Neuronal stem cell (in vitro differentiated cells): Measurements from ENCODE around the gene FTSJ1.

Experiments
- DNase-seq: peaks from one replicate; pipeline ENCODE4 v3.0.0-alpha.2; 2013; ENCODE audit warnings: low spot score
- H2AFZ ChIP-seq: one replicate; pipeline ENCODE4 v1.6.1; 2013; ENCODE audit warnings: mild to moderate bottlenecking, low read length, inconsistent platforms
- H2AK5ac ChIP-seq: 2 replicates; pipeline ENCODE4 v1.6.1; 2013; ENCODE audit warnings: low read depth, mild to moderate bottlenecking, inconsistent platforms, low read length, moderate library complexity, mixed read lengths
- H2BK120ac ChIP-seq: 2 replicates; pipeline ENCODE4 v1.6.1; 2013; ENCODE audit warnings: low read depth, mild to moderate bottlenecking, inconsistent platforms, low read length, moderate library complexity, mixed read lengths
- H2BK12ac ChIP-seq: one replicate; pipeline ENCODE4 v1.6.1; 2013; ENCODE audit warnings: low read length, inconsistent platforms
- H2BK15ac ChIP-seq: 2 replicates; pipeline ENCODE4 v1.6.1; 2013; ENCODE audit warnings: mild to moderate bottlenecking, low read length, inconsistent platforms, mixed read lengths
- H2BK5ac ChIP-seq: one replicate; pipeline ENCODE4 v1.6.1; 2013; ENCODE audit warnings: inconsistent platforms, mild to moderate bottlenecking, low read length, moderate library complexity
- H3K14ac ChIP-seq: one replicate; pipeline ENCODE4 v1.6.1; 2013; ENCODE audit warnings: low read length, inconsistent platforms
- H3K18ac ChIP-seq: 2 replicates; pipeline ENCODE4 v1.6.1; 2013; ENCODE audit warnings: low read length, inconsistent platforms
- H3K23ac ChIP-seq: 2 replicates; pipeline ENCODE4 v1.6.1; 2013; ENCODE audit warnings: low read depth, mild to moderate bottlenecking, mixed read lengths, low read length, inconsistent platforms; ENCODE audit not compliant: poor library complexity
- H3K27ac ChIP-seq: replicated peaks from 3 replicates; pipeline ENCODE4 v1.5.1; 2013; ENCODE audit warnings: low read length, inconsistent platforms
- H3K27me3 ChIP-seq, 3 experiments: 2 replicates each; pipeline ENCODE4 v1.6.1; 2013; ENCODE audit warnings: low read length in 3 of 3, mild to moderate bottlenecking in 2 of 3, inconsistent platforms in 1 of 3, low read depth in 1 of 3, mixed read lengths in 1 of 3, moderate library complexity in 1 of 3; ENCODE audit not compliant: control insufficient read depth in 3 of 3, insufficient read depth in 3 of 3
- H3K36me3 ChIP-seq, 2 donors: replicated peaks in 1 of 2; 2 replicates each; pipeline ENCODE4 v1.6.1; 2013; ENCODE audit warnings: low read length in 2 of 2; ENCODE audit not compliant: control insufficient read depth in 2 of 2, insufficient read depth in 2 of 2
- H3K4ac ChIP-seq: 2 replicates; pipeline ENCODE4 v1.6.1; 2013; ENCODE audit warnings: inconsistent platforms, mild to moderate bottlenecking, low read length, moderate library complexity
- H3K4me1 ChIP-seq, 2 donors: 1 replicate in 1 of 2; 2 replicates in 1 of 2; pipeline ENCODE4 v1.6.1; 2013; ENCODE audit warnings: low read length in 2 of 2, low read depth in 1 of 2; ENCODE audit not compliant: control insufficient read depth in 2 of 2, insufficient read depth in 1 of 2
- H3K4me2 ChIP-seq: one replicate; pipeline ENCODE4 v1.6.1; 2013; ENCODE audit warnings: mild to moderate bottlenecking, low read length, inconsistent platforms; ENCODE audit not compliant: insufficient read depth, poor library complexity, severe bottlenecking
- H3K4me3 ChIP-seq, 2 donors: 2 replicates each; pipeline ENCODE4 v1.5.1; 2013; ENCODE audit warnings: low read length in 2 of 2, mild to moderate bottlenecking in 2 of 2, inconsistent platforms in 1 of 2, moderate library complexity in 1 of 2
- H3K79me1 ChIP-seq: one replicate; pipeline ENCODE4 v1.6.1; 2013; ENCODE audit warnings: low read depth, mild to moderate bottlenecking, inconsistent platforms, low read length, moderate library complexity
- H3K9ac ChIP-seq: one replicate; pipeline ENCODE4 v1.6.1; 2013; ENCODE audit warnings: mild to moderate bottlenecking, low read depth, low read length, inconsistent platforms; ENCODE audit not compliant: poor library complexity
- H3K9me3 ChIP-seq, 2 donors: replicated peaks in 1 of 2; 2 replicates each; pipeline versions ENCODE3 to v1.6.1; 2013; ENCODE audit warnings: low read length in 2 of 2, mild to moderate bottlenecking in 2 of 2, inconsistent platforms in 1 of 2, low read depth in 1 of 2, mixed read lengths in 1 of 2, moderate library complexity in 1 of 2; ENCODE audit not compliant: control insufficient read depth in 2 of 2, insufficient read depth in 1 of 2
- H4K8ac ChIP-seq: one replicate; pipeline ENCODE4 v1.6.1; 2013; ENCODE audit warnings: low read depth, mild to moderate bottlenecking, inconsistent platforms, low read length, moderate library complexity
- H4K91ac ChIP-seq: one replicate; pipeline ENCODE4 v1.6.1; 2013; ENCODE audit warnings: low read length, low read depth, mild to moderate bottlenecking, inconsistent platforms; ENCODE audit not compliant: poor library complexity
- WGBS, 2 donors: extraction: QIAGEN DNeasy Blood & Tissue Kit; methylation state at CpG; one replicate each; pipeline ENCODE4 v1.1.7; 2013; ENCODE audit warnings: missing lambda C conversion rate in 2 of 2, mixed read lengths in 1 of 2; ENCODE audit not compliant: insufficient read length in 2 of 2, insufficient replicate concordance in 1 of 2; ENCODE audit errors: extremely low coverage in 2 of 2; 5-methylcytosine and 5-hydroxymethylcytosine counted together

The FTSJ1 gene

DNA sequence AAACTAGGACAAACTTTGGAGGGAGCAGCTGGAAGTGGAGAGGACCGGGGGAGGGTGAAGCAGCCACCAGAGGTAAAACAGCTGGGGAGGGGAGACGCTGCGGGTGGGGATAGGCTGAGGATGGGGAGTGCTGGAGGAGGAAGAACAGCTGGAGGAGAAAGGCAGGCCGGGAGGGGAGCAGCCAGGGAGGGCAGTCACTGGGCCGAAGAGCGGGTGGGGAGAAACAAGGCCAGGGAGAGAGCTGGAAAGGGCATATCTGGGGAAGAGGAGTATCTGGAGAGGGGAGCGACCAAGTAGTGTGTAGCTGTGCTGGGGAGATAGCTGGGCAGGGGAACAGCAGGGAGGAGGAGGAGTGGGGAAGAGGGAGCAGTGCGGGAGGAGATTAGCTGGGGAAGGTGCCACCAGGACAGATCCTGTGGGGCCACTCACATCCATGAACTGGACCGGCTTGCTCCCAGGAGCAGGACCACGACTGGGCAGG is 8.7 kb upstream of the FTSJ1 start:
- Histone ChIP-seq H2BK5ac (no peak overlapping the region), H3K4ac (no peak overlapping the region), H2BK12ac (no peak overlapping the region), H4K8ac (no peak overlapping the region), H3K4me2 (no peak overlapping the region), H3K9me3 (no peaks in the 10 kb centered on the region), H2BK15ac (no peak overlapping the region), H3K9ac (no peak overlapping the region), H3K36me3 (no peaks in the 10 kb centered on the region), H2AFZ (peak overlapping the region; percentile 63), H2BK120ac (no peak overlapping the region), H3K4me1 (peaks cover 2 to 8% of the 10 kb centered on the region in 2 donors), H3K27ac (no peak overlapping the region), H4K91ac (no peak overlapping the region), H2AK5ac (peak overlapping the region; percentile 75), H3K14ac (no peak overlapping the region), H3K23ac (no peak overlapping the region), H3K4me3 (no peak overlapping the region), H3K27me3 (no peaks in the 10 kb centered on the region), H3K79me1 (no peaks in the 10 kb centered on the region), H3K18ac (peak overlapping the region; percentile 48)
- no peak for DNase-seq
- WGBS, 2 donors: no CpG with 5 or more reads among the region's 10 CpGs

DNA sequence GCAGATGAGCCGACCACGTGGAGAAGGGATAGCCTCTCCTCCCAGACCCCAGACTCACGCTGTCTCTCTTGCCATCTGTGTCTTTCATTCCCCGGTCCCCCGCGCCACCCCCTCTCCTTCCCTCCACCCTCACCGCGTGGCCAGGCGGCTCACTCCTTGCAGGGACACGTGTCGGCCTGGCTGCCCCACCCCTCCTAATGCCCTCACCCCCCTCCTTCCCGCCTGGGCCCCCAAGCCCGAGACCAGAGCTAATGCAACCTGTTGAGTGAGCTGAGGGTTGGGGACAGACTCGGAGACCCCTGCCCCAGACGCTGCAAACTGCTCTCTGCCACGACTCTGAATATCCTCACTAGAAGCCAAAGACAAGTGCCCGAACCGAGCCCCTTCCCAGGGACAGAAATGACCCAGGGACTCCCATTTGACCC is 7.7 kb upstream of the FTSJ1 start:
- peaks cover 10 to 16% of the 10 kb centered on the region in 2 donors for H3K4me1 ChIP-seq
- no peaks in the 10 kb centered on the region for H3K79me1 ChIP-seq
- no peak overlapping the region for H2AK5ac ChIP-seq
- no peaks in the 10 kb centered on the region for H3K36me3 ChIP-seq
- peak overlapping the region; percentile 63 for H2AFZ ChIP-seq
- no peak overlapping the region for H2BK15ac ChIP-seq
- no peak overlapping the region for H3K18ac ChIP-seq
- WGBS, 2 donors: no CpG with 5 or more reads among the region's 18 CpGs
- no peak overlapping the region for H4K91ac ChIP-seq
- no peak overlapping the region for H3K4me3 ChIP-seq
- H2BK120ac ChIP-seq: no peak overlapping the region
- DNase-seq: no peak
- no peak overlapping the region for H3K4me2 ChIP-seq
- no peak overlapping the region for H3K27ac ChIP-seq
- no peaks in the 10 kb centered on the region for H3K9me3 ChIP-seq
- H2BK5ac ChIP-seq: no peak overlapping the region
- no peak overlapping the region for H3K4ac ChIP-seq
- H3K14ac ChIP-seq: no peak overlapping the region
- no peak overlapping the region for H2BK12ac ChIP-seq
- no peak overlapping the region for H4K8ac ChIP-seq
- no peak overlapping the region for H3K9ac ChIP-seq
- no peaks in the 10 kb centered on the region for H3K27me3 ChIP-seq
- no peak overlapping the region for H3K23ac ChIP-seq

GRCh38 chrX:48468693-48469691 is 7.0 kb upstream of the FTSJ1 start:
- WGBS, 2 donors: no CpG with 5 or more reads among the region's 23 CpGs
- H2AFZ ChIP-seq: peak overlapping the region; percentile 63
- H3K4me2 ChIP-seq: peak overlapping the region; percentile 40
- H2BK5ac ChIP-seq: no peak overlapping the region
- no peaks in the 10 kb centered on the region for H3K36me3 ChIP-seq
- H3K27me3 ChIP-seq: no peaks in the 10 kb centered on the region
- H4K8ac ChIP-seq: no peak overlapping the region
- H3K4me3 ChIP-seq: no peak overlapping the region
- no peak overlapping the region for H3K9ac ChIP-seq
- no peak overlapping the region for H2BK120ac ChIP-seq
- no peak for DNase-seq
- H3K79me1 ChIP-seq: no peaks in the 10 kb centered on the region
- H3K23ac ChIP-seq: no peak overlapping the region
- no peak overlapping the region for H3K27ac ChIP-seq
- peaks cover 10 to 16% of the 10 kb centered on the region in 2 donors for H3K4me1 ChIP-seq
- no peak overlapping the region for H2BK15ac ChIP-seq
- no peak overlapping the region for H3K18ac ChIP-seq
- no peak overlapping the region for H3K14ac ChIP-seq
- no peak overlapping the region for H2BK12ac ChIP-seq
- no peak overlapping the region for H3K4ac ChIP-seq
- H3K9me3 ChIP-seq: no peaks in the 10 kb centered on the region
- H2AK5ac ChIP-seq: no peak overlapping the region
- H4K91ac ChIP-seq: no peak overlapping the region

DNA sequence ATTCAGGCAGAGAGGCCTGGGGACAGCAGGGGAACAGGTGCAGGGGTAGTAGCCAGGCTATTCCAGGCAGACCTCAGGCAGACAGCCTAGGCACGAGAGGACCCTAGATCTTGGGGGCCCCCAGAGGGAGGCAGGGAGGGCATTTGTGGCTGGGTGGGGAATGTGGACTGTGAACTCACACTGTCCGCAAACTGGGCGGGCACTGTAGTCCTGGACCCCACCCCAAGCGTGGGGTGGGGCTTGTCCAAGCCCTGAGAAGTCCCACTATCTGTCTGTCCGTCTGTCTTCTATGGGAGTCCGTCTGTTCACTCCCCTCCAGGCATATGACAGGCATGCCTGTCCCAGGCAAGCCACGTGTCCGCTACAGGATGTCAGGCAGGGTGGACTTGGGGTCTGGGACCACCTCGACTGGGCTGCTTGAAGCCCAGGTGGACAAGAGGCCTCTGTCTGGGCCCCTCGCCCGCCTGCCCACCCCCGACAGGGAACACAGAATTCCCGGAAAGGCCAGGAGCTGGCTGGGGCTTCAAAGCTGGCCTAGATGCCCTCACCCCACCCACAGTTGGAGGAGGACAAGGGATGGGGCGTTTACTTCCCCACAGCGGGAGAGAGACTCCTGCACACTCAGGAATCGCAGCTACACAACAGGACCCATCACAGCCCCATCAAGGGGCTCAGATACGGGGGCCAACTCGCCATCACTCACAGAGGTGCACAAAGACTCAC is 5.7 kb upstream of the FTSJ1 start, which contains the start of gene SLC38A5:
SLC38A5 (minus strand) TSS at position 151 of the 723 bp plus-strand sequence. CDS start 2,336 bp downstream, outside the sequence.
- Histone ChIP-seq H3K4me1 (peaks cover 10 to 16% of the 10 kb centered on the region in 2 donors), H3K14ac (no peak within 1 kb of the TSS), H2BK120ac (no peak within 1 kb of the TSS), H3K4me3 (no peak within 1 kb of the TSS), H3K27me3 (no peaks in the 10 kb centered on the region), H2AK5ac (no peak within 1 kb of the TSS), H3K23ac (no peak within 1 kb of the TSS), H3K9me3 (no peaks in the 10 kb centered on the region), H3K9ac (no peak within 1 kb of the TSS), H3K79me1 (no peaks in the 10 kb centered on the region), H3K18ac (no peak within 1 kb of the TSS), H2AFZ (peak within 1 kb of the TSS; percentile 58), H3K4me2 (peak within 1 kb of the TSS; percentile 40), H3K4ac (no peak within 1 kb of the TSS), H2BK15ac (no peak within 1 kb of the TSS), H4K91ac (no peak within 1 kb of the TSS), H3K27ac (no peak within 1 kb of the TSS), H2BK5ac (no peak within 1 kb of the TSS), H4K8ac (no peak within 1 kb of the TSS), H3K36me3 (no peaks in the 10 kb centered on the region), H2BK12ac (no peak within 1 kb of the TSS)
- DNase-seq: no peak
- WGBS, 2 donors: no CpG with 5 or more reads among the region's 18 CpGs
